NCI-H2227 (cell line): Measurements from ENCODE around the gene MAST4.

Source experiments
- DNase-seq: peaks from one replicate; lab custom pipeline; 2025; ENCODE audit not compliant: unreplicated experiment; lab: John Stamatoyannopoulos, UW

MAST4 gene

DNA sequence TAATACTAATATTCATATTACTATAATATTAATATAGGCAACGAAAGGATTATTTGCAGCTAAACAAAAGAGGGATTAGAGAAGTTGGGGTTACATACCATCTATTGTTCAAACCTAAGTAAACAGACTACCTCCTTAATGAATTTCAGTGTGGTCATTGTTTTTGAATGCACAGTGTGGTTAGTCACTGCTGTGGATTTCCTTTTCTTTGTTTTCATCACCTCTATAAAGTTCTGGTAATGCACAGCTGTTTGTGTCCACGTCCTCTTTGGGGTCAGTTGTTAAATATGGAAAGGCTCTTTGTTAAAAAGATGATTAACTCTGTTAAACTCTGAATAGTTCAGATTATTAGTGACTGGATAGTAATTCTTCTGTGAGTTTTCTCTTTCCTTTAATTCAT lies 233.6 kb downstream of the MAST4 start:
- DNase-seq = no peak

GRCh38 chr5:66830636-66831035 lies 234.4 kb downstream of the MAST4 start:
- DNase-seq = no peak

DNA sequence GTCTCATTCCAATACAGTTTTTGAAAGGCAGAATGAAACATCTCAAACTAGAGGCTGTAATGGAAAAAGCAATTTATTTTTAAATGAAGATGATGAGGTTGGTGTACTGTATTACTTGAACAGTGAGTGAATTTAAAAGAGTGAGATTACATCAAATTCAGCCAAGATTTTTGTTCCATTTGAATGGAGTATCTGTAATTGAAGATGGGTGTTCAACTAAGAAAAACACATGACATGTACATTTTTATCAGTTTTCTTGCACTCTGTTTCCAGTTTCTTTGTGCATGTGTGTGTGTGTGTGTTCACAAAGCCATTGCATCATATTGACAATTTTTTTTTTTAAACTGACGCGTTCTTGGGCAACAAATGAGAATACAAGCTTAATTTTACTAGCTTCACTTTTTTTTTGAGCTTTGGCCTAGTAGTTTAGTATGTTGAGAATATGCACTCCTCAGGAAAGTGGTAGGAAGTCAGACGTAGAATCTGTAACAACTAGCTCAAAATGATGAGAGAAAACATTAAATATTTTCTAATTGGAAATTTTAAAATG lies 243.5 kb downstream of the MAST4 start:
- DNase-seq = no peak

GRCh38 chr5:66840511-66841013 lies 244.4 kb downstream of the MAST4 start:
- DNase-seq = no peak

DNA sequence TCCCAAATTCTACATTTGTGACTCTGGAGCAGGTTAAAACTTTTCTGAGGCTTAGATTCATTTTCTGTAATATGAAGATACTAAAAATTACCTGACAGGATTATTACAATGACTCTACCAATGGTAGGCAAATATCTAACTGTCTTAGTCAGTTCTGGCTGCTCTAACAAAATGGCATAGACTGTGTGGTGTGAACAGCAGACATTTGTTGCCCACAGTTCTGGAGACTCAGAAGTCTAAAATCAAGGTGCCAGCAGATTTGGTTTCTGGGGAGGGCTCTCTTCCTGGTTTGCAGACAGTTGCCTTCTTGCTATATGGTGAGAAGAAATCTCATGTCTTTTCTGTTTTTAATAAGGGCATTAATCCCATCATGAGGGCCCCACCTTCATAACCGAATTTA lies 245.1 kb downstream of the MAST4 start:
- no peak for DNase-seq

DNA sequence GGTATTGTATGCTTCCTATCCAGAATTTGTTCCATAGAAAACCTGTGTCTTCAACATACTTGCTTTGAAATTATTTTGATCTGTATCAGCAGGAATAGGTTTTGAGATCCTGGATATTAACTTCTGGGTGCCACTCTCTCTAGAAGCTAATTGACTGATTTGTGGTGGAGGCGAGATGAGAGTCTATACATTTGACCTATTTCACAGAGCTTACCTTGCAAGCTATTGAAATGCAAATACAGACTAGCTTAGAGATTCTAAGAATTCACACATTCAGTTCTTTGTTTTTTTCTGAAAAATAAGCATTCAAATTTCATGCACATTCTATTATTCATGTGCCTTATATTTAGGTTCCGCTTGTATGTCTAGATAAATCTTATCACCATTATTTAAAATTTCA lies 246.3 kb downstream of the MAST4 start:
- no peak for DNase-seq

DNA sequence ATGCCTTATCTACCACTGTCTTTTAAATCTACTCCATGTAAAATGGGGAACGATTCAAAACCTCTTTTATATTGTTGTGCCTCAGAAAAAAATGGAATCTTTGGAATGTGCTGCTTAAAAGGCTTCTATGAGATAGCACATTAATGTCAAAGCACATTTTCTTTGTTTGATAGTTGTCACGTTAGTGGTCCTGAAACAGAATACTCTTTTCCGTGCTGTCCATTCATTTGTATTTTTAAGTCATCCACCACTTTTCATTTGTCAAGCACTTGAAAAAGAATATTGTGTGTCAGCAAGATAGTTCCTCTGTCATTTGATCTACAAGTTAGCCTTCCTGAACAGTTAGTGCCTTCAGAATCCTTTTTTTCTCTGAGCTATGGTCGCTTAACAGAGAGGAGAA lies 246.9 kb downstream of the MAST4 start:
- no peak for DNase-seq

GRCh38 chr5:66848749-66849641 lies 252.8 kb downstream of the MAST4 start:
- DNase-seq = no peak

DNA sequence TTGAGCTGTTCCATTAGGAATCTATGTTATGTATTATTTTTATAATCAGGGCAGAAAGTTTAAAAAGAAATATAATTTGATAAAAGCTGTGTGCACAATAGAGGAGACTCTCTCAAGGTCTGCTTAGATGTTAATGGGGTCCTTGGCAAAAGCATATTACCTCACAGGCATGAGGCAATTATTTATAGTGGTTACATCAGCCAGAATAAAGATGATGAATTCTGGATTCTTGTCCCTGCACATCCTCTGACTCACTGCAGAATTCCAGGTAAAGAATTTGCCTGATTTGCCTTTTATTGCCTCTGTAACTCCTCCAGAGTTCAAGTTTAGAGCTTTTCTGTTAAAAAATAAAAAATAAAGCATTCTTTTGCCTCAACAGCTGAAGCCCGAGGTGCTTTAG lies 253.6 kb downstream of the MAST4 start:
- no peak for DNase-seq

DNA sequence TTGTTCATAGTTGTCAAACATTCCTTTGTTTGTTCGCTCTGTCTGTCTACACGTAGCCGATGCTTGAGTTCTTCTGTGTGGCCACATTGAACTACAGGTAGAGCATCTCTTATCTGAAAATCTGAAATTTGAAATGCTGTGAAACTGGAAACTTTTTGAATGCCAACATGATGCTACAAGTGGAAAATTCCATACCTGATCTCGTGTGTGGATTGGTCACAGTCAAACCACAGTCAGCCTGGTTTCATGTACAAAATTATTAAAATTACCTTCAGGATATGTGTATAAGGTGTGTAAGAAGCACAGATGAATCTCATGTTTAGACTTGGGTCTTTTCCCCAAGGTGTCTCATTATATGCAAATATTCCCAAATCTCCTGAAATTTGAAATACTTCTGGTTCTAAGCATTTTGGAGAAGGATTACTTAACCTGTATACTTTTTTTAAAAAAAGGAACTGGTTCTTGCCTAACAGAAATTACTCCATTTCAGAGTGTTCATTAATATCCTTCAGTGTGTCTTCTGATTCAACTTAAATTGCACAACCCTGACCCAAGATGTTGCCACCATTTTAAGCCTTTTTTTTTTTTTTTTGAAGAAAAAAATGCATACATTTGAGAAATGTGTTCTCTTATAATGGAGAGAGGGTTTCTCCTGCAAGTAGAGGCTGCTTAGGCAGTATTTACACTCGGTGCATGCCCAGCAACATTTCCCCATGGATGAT lies 254.3 kb downstream of the MAST4 start:
- no peak for DNase-seq

DNA sequence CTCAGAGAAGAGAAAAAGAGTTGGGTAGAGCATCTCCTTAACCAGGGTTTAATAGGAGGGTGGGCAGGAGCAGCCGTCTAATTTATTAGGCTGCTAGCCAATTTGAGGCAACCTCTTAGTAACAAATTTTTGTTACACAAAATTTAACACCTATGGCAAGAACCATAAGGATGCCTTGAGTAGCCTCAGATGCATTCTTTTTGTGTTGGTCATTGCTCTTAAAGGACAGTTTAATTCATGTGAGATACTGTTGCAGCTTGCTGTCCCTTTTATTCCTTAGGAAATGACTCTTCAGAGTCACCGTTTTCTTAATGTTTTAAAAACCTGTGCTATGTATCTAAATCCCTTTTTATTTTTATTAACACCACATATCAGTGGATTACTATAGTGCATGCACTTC lies 255.1 kb downstream of the MAST4 start:
- DNase-seq = no peak

GRCh38 chr5:66854416-66854815 lies 258.2 kb downstream of the MAST4 start:
- DNase-seq = no peak

GRCh38 chr5:66856041-66856805 lies 260.0 kb downstream of the MAST4 start:
- DNase-seq = no peak

DNA sequence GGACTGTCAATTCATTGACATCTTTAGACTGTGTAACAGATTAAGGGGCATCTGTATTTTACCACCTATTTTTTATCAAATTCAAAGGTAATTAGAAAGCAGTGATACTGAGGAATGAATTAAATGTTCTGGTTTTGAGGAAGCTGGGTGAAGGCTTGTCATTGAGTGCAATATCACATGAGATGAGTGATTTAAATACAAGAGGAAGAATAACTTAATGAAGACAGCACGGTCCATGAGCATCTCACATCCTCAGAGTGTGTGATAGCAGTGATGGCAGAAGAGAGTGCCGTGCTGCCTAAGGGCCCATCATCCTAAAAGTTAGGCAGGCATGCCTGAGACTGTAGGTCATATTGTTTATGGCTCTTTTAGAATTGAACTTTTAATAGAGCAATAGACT lies 263.3 kb downstream of the MAST4 start:
- DNase-seq = no peak

- DNase-seq = peak; percentile 4
Measured at GRCh38 chr5:66860199-66860975, 264.2 kb downstream of the MAST4 start.

DNA sequence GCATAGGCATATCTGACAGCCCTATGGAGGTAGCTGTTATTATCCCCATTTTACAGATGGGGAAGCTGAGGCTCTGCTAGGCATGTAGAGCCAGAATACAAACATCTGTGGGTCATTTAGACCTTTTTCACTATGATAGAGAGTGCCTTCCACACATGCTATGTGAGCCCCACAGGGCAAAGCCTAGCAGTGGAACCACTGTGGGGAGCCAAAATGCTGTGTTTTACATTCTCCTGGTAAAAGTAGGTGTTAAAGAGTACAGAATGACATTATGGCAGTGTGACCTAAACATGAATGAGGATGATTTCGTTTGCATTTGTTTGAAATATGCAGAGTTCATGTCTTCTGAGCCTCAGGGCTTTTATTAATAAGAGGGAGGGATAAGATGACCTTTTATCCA lies 265.2 kb downstream of the MAST4 start:
- DNase-seq = no peak

DNA sequence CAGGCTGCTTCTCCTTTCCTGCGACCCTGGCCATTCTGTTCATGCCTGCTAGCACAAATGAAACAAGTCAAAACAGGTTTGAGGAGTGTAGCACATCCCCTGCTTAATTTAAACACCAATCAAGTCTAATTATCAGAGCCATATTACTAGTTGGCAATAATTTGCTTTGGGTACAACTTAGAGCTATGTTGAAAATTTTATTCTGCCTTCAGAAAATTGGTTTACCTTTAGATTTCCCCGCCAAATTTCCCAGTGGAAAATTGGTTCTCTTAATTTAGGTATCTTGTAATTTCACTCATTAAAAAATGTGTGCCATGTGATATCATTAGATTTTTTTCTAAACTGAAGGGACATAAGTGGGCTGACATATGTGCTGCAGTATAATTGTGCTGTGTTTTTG lies 265.8 kb downstream of the MAST4 start:
- no peak for DNase-seq

- no peak for DNase-seq
Measured at GRCh38 chr5:66863243-66864170, 267.3 kb downstream of the MAST4 start.

DNA sequence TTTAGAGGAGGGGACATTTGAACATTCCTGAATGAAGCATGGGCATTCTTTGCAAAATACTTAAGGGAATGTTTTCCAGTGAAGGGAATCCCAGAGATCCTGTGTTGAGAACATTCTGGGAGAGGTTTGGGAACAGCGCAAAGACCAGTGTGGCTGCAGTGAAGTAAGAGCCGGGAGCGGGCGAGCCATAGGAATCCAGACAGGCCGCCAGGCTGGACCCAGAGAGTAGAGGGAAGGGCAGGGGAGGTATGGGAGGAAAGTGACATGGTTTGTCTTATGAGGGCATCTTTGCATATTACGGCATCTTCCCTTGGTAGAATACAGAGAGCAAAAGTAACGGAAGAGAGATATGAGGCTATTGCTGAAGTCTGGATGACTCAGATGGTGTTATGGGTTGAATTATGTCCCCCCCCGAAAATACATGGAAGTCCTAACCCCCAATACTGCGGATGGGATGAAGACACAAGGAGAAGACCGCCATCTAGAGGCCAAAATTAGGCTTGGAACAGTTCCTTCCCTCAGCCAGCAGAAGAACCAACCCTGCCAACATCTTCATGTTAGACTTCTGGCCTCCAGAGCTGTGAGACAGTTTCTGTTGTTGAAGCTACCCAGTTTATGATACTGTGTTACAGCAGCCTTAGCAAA lies 268.2 kb downstream of the MAST4 start:
- DNase-seq = peak; percentile 38
